SH-SY5Y (cell line): ENCODE data around the gene INPP4B.

Experiments used
- GATA2 ChIP-seq: IDR thresholded peaks from 2 replicates; pipeline ENCODE4 v1.6.1; 2011; ENCODE audit warnings: mild to moderate bottlenecking, low read depth, low read length
- GATA3 ChIP-seq: IDR thresholded peaks from 2 replicates; pipeline ENCODE4 v1.6.1; 2011; ENCODE audit warnings: low read depth, mild to moderate bottlenecking, low read length, moderate library complexity

DNA sequence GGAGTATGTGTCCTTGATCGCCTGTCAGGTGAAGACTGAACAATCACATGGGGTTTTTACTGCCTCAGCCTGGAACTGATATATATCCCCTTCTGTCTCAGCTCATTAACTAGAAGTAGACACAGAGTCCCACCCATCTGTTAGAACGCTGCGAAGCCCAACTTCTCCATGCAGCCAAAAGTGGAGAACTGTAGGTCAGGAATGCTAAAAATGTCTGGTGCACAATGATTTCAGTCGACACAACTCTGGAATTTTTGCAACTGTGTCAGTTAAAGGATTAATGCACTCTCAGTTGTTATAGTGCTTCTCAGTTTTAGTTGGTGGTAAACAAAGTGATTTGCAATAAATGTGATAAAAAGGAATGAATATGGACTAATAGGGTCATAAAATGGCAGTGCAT is 287.2 kb downstream of the INPP4B start:
- TF ChIP-seq GATA3 (no peak), GATA2 (no peak)
